HG03108 (cell line): ENCODE data around the gene ZBTB47.

Experiments
- ATAC-seq: cut with Tn5 transposase; IDR thresholded peaks from one replicate; pipeline ENCODE4 v1.9.1; 2021; ENCODE audit warnings: moderate library complexity; ENCODE audit not compliant: unreplicated experiment

ZBTB47 gene

DNA sequence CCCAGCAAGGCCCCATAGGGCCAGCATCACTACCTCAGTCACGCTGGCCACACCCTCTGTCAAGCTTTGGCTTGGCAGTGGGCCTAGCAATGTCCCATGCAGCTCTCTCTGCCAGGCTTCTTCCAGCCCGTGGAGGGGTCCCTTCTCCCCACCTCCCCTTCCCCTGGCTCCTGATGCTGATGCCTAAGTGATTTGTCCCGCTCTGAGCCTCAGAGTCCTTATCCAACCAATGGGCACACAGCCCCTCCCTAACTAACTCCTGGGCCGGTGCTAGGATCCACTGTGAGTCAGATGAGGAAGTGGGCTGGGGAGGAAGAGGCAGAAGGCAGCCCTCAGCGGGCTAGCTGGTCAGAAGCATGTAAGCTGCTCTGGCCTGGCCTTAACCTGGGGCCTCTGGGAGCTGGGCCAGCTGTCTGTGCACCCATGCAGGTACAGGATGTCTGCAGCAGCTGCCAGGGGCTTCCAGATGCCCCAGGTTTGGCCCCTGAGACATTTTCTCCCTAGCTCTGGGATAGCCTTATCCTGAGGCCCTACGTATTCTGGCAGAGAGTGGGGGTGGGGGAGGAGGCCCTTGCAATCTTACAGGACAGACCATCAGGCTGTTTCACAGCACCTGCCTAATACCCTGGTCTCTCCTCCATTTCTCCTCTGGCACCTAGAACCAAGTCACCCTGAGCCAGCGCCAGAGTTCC lies 740 bp upstream of the ZBTB47 start:
- ATAC-seq, result peak; percentile 82

DNA sequence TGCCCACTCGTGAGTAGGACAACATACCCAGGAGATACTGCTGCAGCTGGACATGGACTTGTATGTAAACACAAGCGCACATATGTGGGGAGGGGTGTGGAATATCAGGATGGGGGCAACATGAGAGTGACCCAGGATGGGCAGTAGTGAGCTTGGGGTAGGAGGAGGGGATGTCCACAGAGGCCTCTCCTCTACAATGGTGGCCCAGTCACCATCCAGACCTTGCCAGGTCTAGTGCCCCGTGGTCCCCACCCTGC lies 266 bp upstream of the ZBTB47 start:
- ATAC-seq, result no peak

DNA sequence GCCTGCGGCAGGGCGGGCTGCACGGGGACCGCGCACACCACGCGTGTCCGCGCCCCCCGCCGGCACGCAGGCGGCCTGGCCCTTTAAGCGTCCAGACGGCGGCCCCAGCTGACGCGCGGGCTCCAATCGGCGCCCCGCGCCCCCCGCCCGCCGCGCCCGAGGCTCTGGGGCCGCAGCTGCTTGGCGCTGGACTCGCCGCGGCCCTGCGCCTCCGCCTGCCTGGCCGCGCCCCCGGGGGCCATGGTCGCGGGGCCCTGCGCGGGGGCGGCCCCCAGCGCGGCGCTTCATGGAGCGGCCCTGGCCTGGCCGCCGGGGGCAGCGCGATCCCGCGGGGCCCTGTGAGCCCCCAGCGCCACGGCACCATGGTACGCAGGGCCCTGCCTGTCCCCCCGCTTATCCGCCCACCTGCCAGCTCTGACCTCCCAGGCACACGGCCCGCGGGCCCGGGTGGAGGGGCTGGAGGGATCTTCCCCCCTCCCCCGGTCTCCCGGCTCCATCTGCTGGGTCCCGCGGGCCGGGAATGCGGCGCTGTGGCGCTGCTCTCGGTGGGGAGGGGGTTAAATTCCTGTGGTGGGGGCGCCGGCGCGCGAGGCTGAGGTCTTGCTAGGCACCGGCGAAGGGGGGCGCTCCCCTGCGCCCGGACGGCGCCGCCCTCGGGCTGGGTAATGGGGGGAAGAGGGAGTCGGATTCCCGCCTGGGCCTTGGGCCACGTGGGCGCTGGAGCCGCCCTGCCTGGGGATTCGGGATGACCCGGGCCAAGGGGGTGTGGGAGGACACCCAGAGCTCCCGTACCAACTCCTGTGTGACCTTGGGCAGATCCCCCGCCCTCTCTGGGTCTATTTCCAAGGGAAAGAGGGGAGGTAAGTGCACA lies 1.1 kb downstream of the ZBTB47 start:
- ATAC-seq, result no peak

DNA sequence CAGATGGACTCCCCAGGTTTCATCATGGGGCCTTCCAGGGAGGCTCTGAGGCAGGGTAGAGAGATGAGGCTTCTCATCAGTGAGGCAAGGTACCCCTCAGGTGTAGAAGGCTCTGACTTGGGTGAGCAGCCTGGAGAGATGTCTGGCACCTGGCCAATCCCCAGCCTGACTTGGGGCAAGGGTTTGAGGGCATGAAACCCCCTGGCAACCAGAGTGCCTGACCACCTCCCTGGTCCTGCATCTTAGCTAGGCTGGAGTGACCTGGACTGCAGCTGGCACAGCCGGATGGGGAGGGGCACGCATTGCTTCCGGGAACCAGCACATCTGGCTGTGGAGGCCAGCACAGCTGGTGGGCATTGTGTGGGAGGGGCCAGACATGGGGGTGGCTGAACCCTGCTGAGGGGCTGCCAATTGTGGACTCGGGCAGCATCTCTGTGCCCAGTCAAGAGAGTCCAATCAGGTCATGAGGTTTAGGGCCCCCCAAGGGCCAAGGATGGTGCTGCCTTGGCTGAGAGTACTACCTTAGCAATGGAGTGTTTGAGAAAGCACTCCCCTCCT lies 1.9 kb downstream of the ZBTB47 start:
- no peak for ATAC-seq

DNA sequence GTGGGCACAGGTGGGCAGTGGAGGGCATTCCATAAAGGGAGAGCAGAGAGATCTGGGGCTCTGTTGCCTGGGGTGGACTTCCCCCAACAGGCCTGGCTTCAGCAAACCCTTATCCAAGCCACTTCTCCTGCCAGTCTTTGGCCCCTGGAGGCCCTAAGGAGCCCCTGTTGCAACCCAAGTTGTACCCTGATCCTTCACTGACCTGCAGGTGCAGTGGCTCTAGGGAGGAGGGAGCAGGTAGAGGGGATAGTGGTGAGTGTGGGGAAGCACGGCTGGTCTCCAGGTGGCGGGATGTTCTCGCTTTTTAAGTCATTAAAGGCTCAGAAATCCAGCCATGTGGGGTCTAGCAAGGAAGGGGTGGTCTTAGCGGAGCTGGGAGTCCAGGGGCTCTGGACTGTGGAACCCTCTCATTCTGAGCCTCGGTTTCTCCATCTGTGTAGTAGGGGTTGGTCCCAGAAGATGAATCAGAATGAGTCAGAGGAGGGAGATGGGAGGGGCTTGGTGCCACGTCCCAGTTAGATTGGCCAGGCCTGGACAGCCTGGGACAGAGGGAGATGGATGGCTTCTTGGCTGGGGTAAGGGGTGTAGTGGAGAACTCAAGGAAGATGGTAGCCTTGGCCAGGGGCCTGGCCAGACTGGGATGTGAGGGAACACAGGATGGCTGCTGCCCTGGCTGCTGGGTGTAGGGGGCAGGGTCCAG lies 2.6 kb downstream of the ZBTB47 start:
- ATAC-seq, result no peak

DNA sequence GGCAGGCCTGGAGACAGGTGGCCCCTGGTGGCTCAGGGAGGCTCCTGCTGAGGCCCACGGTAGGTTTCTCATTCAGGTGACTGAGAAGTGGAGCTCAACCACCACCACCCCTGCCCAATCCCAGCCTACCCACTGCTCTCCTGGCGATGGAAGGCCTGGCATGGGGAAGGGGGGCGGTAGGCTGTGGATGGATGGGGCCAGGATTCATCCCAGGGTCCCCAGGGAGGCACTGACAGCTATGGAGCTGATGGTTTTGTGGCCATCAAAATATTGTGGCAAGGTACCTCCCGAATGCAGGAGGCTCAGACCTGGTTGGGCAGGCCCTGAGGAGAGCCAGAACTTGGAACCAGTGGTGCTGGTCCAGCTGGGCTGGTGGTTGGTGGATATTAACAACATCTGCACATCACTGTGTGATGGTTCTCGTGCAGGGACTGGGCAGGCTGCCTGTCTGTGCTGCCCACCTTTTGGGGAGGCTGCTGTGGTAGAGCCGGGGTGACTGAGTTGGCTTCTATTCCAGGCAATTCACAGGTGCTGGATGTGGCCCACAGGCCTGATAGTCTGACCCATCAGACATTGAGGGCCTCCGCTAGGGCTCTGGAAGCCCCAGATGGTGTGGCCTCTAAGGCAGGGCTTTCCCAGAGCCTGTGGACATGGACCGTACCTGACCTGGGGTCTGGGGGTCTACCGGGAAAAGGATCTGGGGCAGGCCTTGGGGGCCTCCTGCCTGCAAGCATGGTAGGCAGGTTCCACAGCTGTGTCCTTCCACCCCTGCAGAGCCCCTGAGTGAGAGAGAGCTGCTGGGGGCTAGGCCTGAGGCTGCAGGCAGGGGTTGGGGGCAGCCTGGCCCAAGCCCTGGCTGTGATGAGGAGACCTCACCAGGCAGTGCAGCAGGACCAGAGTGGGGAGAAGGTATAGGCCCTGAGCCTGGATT lies 3.4 kb downstream of the ZBTB47 start:
- no peak for ATAC-seq

DNA sequence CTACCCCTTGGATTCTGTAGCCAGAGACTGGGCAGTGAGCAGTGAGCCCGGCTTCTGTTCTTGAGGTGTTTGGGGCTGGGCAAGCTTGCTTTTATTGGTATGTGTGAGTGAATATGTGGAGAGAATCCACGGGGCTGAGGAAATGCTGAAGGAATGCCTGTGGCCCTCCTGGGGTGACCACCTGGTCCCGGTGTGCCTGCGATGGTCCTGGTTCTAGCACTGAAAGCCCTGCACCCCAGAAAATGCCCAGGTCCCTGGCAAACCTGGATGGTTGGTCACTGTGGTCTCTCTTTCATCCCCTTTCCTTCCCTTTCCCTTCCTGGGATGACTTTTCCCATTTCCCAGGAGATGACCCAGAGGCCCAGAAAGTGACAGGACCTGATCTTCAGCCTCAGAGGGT lies 4.2 kb downstream of the ZBTB47 start:
- no peak for ATAC-seq

DNA sequence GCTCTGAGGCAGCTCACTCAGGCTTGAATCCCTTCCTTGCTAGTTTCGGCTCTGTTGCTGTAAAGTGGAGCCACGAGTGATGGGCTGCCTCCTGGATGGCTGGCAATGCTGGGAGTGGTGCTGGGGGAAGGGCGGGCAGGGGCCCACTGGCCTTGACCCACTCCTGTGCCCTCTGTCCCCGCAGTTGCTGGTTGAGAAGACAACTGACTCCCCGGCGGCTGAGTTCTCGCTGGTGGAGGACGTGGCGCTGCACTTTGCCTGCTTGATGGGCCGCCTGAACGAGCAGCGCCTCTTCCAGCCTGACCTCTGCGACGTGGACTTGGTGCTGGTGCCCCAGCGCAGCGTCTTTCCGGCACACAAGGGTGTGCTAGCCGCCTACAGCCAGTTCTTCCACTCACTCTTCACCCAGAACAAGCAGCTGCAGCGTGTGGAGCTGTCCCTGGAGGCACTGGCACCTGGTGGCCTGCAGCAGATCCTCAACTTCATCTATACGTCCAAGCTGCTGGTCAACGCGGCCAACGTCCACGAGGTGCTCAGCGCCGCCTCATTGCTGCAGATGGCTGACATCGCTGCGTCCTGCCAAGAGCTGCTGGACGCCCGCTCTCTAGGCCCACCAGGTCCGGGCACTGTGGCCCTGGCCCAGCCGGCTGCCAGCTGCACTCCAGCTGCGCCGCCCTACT lies 4.7 kb downstream of the ZBTB47 start:
- no peak for ATAC-seq

DNA sequence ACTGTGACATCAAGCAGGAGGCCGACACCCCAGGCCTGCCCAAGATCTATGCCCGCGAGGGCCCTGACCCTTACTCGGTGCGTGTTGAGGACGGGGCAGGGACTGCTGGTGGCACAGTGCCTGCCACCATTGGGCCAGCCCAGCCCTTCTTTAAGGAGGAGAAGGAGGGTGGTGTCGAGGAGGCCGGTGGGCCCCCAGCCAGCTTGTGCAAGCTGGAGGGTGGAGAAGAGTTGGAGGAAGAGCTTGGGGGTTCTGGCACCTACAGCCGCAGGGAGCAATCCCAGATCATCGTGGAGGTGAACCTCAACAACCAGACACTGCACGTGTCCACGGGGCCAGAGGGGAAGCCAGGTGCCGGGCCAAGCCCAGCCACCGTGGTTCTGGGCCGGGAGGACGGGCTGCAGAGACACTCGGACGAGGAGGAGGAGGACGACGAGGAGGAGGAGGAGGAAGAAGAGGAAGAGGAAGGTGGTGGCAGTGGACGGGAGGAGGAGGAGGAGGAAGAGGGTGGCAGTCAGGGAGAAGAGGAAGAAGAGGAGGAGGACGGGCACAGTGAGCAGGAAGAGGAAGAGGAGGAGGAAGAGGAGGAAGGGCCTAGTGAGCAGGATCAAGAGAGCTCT lies 5.4 kb downstream of the ZBTB47 start:
- ATAC-seq, result no peak

DNA sequence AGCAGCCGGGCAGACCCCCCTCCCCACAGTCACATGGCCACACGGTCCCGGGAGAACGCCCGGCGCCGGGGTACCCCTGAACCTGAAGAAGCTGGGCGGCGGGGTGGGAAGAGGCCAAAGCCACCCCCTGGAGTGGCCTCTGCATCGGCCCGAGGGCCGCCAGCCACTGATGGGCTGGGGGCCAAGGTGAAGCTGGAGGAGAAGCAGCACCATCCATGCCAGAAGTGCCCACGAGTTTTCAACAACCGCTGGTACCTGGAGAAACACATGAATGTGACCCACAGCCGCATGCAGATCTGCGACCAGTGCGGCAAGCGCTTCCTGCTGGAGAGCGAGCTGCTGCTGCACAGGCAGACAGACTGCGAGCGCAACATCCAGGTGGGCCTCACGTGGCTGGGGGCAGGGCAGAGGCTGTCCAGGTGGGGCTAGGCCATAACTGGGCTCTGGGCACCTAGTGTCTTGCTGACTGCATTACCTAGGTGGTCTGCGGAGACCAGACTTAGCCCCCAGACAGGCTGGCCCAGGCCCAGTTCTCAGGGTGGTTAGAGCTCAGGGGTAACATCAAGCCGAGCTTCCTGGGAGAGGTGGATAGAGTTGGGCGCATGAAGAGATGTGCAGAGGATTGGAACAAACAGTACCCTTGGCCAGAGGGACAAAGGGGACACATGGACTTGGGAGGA lies 6.1 kb downstream of the ZBTB47 start:
- ATAC-seq, result no peak

DNA sequence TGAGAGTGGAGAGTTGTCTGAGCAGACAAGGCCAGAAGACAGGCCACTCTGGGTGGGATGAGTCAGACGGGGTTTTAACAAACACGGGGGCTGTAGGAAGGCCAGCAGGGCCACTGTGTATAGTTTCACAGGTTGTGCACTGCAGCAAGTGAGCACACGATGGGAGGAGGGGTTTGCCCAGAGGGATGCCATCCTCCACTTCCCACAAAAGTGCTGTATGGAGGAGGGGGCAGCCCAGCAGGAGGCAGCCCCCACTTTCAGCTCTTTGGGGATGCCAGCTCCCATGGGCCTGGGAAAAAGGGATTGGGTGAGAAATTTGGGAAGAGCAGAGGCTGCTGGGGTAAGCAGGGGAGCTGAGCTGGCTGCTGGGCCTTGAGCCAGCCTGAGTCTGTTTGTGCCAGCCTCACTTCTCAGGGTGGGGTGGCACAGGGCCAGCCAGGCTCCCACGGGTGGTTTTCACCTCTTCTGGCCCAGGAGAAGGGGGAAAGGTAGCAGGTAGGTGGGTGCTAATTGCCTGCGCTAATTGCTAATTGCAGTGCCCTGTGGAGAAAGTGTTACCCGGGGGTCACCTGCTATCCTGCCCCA lies 6.7 kb downstream of the ZBTB47 start:
- ATAC-seq, result no peak

DNA sequence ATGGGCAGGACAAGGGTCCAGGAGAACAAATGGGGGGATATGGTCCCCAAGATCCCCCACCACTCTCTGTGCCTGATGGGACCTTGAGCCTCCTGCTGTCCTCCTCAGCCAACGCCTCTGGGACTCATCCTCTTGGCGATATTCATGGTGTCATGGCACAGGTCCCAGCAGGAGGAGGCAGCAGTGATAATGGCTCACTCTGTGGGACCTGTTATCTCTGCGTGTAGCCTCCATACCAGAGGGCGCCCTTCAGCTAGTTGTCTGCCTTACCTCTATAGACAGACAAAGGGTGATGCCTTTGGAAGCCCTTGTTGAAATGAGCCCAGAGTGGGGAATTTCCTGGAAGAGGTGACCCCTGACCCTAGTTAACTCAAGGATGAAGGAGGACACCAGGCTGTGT lies 7.4 kb downstream of the ZBTB47 start:
- no peak for ATAC-seq

DNA sequence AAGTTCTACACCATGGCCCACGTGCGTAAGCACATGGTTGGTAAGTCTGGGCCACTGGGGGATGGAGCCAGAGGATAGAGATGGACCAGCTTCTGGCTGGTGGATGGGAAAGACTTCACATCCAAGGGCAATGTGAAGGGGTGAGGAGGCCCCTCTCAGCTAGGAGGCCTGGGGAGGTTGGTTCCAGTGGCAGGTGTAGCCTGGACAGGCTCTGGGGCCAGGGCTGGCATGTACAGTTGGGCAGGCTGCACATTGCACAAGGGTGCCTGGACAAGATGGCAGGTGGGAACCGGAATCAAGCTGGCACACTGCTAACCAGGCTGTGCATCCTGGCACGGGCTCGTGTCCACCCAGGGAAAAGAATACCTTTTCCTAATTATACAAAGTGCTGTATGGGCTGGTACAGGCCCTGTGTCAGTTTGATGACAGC lies 8.1 kb downstream of the ZBTB47 start:
- no peak for ATAC-seq

DNA sequence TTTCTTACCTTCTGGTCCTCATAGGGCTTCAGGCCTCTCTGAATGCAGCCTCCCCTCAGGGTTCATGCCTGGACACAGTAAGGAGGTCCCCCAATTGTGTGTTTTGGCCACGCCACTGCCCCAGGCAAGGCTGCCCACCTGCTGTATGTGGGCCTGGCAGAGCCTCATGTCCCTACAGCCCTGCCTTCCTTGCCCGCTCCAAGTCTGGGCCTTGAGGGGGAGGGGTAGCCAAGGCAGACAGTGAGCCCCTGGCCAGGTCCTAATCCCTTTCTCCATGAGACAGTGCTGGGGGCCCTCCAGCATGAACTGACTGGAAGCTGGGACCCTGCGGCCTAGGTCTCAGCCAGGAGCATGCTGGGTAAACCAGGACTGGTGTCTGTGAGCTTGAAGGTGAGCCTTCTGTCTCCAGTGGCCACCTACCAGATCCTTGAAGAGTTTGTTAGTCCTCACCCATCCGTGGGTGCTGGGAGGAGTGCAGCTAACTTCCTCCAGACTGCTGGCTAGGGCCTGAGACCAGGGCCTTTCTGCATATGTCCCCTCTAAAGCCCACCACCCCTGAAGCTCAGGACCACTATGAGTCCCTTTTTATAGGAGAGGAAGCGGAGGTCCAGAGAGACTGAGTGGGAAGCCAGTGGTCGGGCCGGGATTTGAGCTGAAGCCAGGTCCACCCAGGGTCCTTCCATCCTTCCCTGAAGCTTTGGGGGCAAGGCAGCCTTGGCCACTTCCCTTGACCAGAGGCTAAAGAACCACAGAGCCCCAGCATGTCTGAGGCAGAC lies 8.7 kb downstream of the ZBTB47 start:
- ATAC-seq, result no peak

DNA sequence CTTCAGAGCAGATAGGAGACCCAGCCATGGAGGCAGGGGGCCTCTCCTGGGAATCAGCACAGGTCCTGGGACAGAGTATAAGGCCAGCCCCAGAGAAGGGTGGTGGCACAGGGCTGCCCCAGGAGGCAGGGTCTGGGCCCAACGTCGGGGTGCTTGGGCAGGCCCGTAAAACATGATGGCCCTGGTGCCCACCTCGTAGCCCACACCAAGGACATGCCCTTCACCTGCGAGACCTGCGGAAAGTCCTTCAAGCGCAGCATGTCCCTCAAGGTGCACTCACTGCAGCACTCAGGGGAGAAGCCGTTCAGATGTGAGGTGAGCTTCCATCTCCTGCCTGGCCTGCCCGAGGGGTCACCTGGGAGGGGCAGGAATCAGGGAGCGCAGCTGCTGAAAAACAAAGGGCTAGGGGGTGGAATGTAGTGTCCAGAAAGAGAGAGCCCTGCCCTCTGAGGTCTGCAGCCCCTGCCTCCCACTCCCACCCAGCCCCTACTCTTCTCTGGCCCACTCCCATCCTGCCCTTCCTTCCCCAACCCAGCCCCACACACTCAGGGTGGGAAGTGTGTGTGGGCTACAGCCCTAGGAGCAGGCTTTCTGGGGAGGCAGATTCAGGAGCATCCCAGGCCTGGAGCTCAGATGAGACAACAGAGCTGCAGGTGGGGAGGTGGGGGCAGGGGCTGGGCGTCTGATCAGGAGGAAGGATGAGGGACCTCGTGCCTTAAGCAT lies 9.5 kb downstream of the ZBTB47 start:
- ATAC-seq, result no peak

DNA sequence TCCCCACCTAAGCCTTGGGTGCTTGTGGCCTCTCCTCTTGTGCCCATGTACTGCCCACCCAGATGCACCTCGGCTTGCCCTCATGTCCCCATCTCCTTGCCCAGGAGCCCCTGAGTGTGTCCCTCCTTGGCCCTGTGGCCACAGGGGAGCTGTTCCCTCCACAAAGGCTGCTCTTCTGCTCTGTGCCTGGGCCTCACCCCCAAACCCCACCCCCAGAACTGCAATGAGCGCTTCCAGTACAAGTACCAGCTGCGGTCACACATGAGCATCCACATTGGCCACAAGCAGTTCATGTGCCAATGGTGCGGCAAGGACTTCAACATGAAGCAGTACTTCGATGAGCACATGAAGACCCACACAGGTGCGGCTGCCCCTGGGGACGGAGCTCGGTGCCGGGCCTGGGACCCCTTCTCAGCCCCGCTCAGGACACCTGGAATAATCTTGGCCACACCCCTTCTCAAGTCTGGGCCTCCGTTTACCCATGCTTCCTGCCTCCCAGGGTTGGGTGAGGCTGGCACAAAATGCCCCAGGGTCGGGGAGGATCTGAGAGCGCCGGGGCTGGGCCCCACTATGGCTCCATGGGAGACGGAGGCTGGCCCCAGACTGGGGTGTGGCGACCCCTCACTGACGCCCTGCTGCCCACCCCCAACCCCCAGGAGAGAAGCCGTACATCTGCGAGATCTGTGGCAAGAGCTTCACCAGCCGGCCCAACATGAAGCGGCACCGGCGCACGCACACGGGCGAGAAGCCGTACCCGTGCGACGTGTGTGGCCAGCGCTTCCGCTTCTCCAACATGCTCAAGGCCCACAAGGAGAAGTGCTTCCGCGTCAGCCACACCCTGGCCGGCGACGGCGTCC lies 10.3 kb downstream of the ZBTB47 start:
- no peak for ATAC-seq
